Esophagus muscularis mucosa (tissue), 4 donors: Measurements from ENCODE around the gene TMED4. TPM values are rescaled to one million over a fixed set of nuclear protein-coding genes. Genes with fewer than 3 reads are reported as not detected.
A peak's percentile ranks its signal among the peaks of the same experiment; 100 is the strongest.

Source experiments
- DNase-seq: peaks from one replicate; pipeline ENCODE4 v3.0.0-alpha.2; 2017; ENCODE audit errors: extremely low spot score
- H3K27ac ChIP-seq, 4 donors: fragments of 200-600 bp; sonication (generic); replicated peaks in 1 of 4; 1 replicate in 3 of 4; 2 replicates in 1 of 4; pipeline ENCODE4 v1.5.1; 2016 to 2019; ENCODE audit warnings: mild to moderate bottlenecking in 1 of 4
- H3K27me3 ChIP-seq, 4 donors: fragments of 200-600 bp; sonication (generic); one replicate each; pipeline versions ENCODE4 v1.5.1 to v1.6.0; 2016 to 2019
- H3K36me3 ChIP-seq, 4 donors: fragments of 200-600 bp; sonication (generic); one replicate each; pipeline ENCODE4 v1.5.1; 2016 to 2019
- H3K4me1 ChIP-seq, 4 donors: fragments of 200-600 bp; sonication (generic); one replicate each; pipeline ENCODE4 v1.5.1; 2016 to 2019
- H3K4me3 ChIP-seq, 4 donors: fragments of 200-600 bp; sonication (generic); 1 replicate in 2 of 4; 2 replicates in 2 of 4; pipeline ENCODE4 v1.5.1; 2016 to 2019; ENCODE audit warnings: mild to moderate bottlenecking in 4 of 4, moderate library complexity in 1 of 4
- H3K9me3 ChIP-seq, 4 donors: fragments of 200-600 bp; sonication (generic); 1 replicate in 3 of 4; 2 replicates in 1 of 4; pipeline ENCODE4 v1.5.1; 2016 to 2019
- CTCF ChIP-seq, 3 experiments: fragments of 200-600 bp in 2 of 3; fragments of 450-650 bp in 1 of 3; sonication (generic) in 2 of 3; IDR thresholded peaks; one replicate each; pipeline ENCODE4 v1.5.1; 2017 to 2019; ENCODE audit warnings: antibody characterized with exemption in 3 of 3, mild to moderate bottlenecking in 2 of 3, moderate library complexity in 1 of 3
- EP300 ChIP-seq: sonication (generic); formaldehyde crosslinking; IDR thresholded peaks from one replicate; pipeline ENCODE4 v1.6.1; 2017; ENCODE audit warnings: antibody characterized with exemption
- POLR2A ChIP-seq: fragments of 450-650 bp; IDR thresholded peaks from one replicate; pipeline ENCODE4 v1.6.1; 2017; ENCODE audit warnings: antibody characterized with exemption, moderate library complexity, mild to moderate bottlenecking, low read depth
- POLR2AphosphoS5 ChIP-seq, 2 donors: sonication (generic); formaldehyde crosslinking; IDR thresholded peaks; one replicate each; pipeline ENCODE4 v1.6.1; 2017; ENCODE audit warnings: antibody characterized with exemption in 2 of 2
- WGBS: methylation state at CpG from one replicate; pipeline ENCODE4 v1.1.5; 2018; 5-methylcytosine and 5-hydroxymethylcytosine counted together
- intact Hi-C: fragments of 100-400 bp; cut with DNase I; formaldehyde crosslinking; loops from one replicate; pipeline ENCODE4 v1.15.1; 2023
- total RNA-seq, 4 donors: library from RNA; depleted of rRNA; stranded (reverse); fragments of >200 nt; gene quantifications; one replicate each; pipeline versions ENCODE4 v1.1.0 to v1.2.1, GENCODE V29; 2016

Gene TMED4
- total RNA-seq, 4 donors from 2014 or later, result 82.3 to 154 (median 116) TPM

GRCh38 chr7:44622342-44623151 is 40.5 kb upstream of the TMED4 start:
- no peaks in the 10 kb centered on the region for H3K27me3 ChIP-seq
- peak overlapping the region in 3 of 4 donors; percentile 26 to 69 (median 42) for H3K27ac ChIP-seq
- peaks cover 9 to 40% (median 32%) of the 10 kb centered on the region in 4 donors for H3K36me3 ChIP-seq
- intact Hi-C loops, result no loop called here
- peaks cover 49 to 67% (median 62%) of the 10 kb centered on the region in 4 donors for H3K4me1 ChIP-seq
- H3K9me3 ChIP-seq, result no peaks in the 10 kb centered on the region
- DNase-seq, result no peak
- H3K4me3 ChIP-seq, result no peak overlapping the region
- TF ChIP-seq CTCF (IDR thresholded peaks at IDR 0.05), result no peak
- TF ChIP-seq EP300, result no peak
- no peak for TF ChIP-seq POLR2A
- TF ChIP-seq POLR2AphosphoS5 (IDR thresholded peaks at IDR 0.05), result no peak
- WGBS, result 70% methylated on average over 5 of the region's 5 CpGs

- peaks cover 9 to 31% (median 25%) of the 10 kb centered on the region in 4 donors for H3K36me3 ChIP-seq
- H3K9me3 ChIP-seq, result no peaks in the 10 kb centered on the region
- no peak for TF ChIP-seq POLR2AphosphoS5 (IDR thresholded peaks at IDR 0.05)
- no peak for TF ChIP-seq EP300
- no peak for TF ChIP-seq CTCF (IDR thresholded peaks at IDR 0.05)
- TF ChIP-seq POLR2A, result no peak
- H3K4me3 ChIP-seq, result no peak overlapping the region
- H3K27me3 ChIP-seq, result no peaks in the 10 kb centered on the region
- peaks cover 49 to 75% (median 63%) of the 10 kb centered on the region in 4 donors for H3K4me1 ChIP-seq
- 92% methylated on average over 5 of the region's 5 CpGs for WGBS
- peak overlapping the region; percentile 8 to 69 (median 38) for H3K27ac ChIP-seq
- intact Hi-C loops, result no loop called here
- no peak for DNase-seq
Measured at GRCh38 chr7:44621750-44622103, 39.7 kb upstream of the TMED4 start.

GRCh38 chr7:44621034-44621749 is 39.2 kb upstream of the TMED4 start:
- Histone ChIP-seq H3K27me3 (no peaks in the 10 kb centered on the region), H3K36me3 (peaks cover 9 to 26% (median 19%) of the 10 kb centered on the region in 4 donors), H3K4me1 (peaks cover 49 to 77% (median 58%) of the 10 kb centered on the region in 4 donors), H3K27ac (peak overlapping the region; percentile 43 to 69 (median 54)), H3K4me3 (no peak overlapping the region), H3K9me3 (no peaks in the 10 kb centered on the region)
- intact Hi-C loops, result no loop called here
- DNase-seq, result no peak
- no peak for TF ChIP-seq CTCF (IDR thresholded peaks at IDR 0.05)
- TF ChIP-seq POLR2AphosphoS5 (IDR thresholded peaks at IDR 0.05), result peak; percentile 22 to 48
- 74% methylated on average over 11 of the region's 11 CpGs for WGBS

- Histone ChIP-seq H3K4me3 (no peak overlapping the region), H3K36me3 (peaks cover 0 to 8% (median 0%) of the 10 kb centered on the region in 4 donors), H3K4me1 (peaks cover 55 to 91% (median 69%) of the 10 kb centered on the region in 4 donors), H3K9me3 (no peaks in the 10 kb centered on the region), H3K27ac (no peak overlapping the region), H3K27me3 (no peaks in the 10 kb centered on the region)
- intact Hi-C loops, result no loop called here
- 78% methylated on average over 3 of the region's 3 CpGs for WGBS
- DNase-seq, result no peak
- TF ChIP-seq CTCF (IDR thresholded peaks at IDR 0.05) (no peak), POLR2AphosphoS5 (IDR thresholded peaks at IDR 0.05) (no peak), POLR2A (no peak), EP300 (no peak)
Measured at GRCh38 chr7:44618753-44619152, 36.7 kb upstream of the TMED4 start.
